ENCODE data around the gene UBE3A.

The UBE3A gene

GRCh38 chr15:25403771-25404170 lies 35.1 kb downstream of the UBE3A start:
- DNase-seq (ENCODE audit: low read depth in 2 of 2), result no peak

GRCh38 chr15:25402342-25402741 lies 36.5 kb downstream of the UBE3A start:
- DNase-seq (ENCODE audit: low read depth in 2 of 2), result no peak

GRCh38 chr15:25401501-25401900 lies 37.3 kb downstream of the UBE3A start:
- DNase-seq (ENCODE audit: low read depth in 2 of 2), result no peak

- DNase-seq (ENCODE audit: low read depth in 2 of 2), result no peak
These were observed 41.7 kb downstream of the UBE3A start for GRCh38 chr15:25397100-25397499.

- DNase-seq (ENCODE audit: low read depth in 2 of 2), result no peak
These were observed 43.9 kb downstream of the UBE3A start for GRCh38 chr15:25394898-25395297.

- DNase-seq (ENCODE audit: low read depth in 2 of 2), result no peak
These were observed 46.0 kb downstream of the UBE3A start for GRCh38 chr15:25392806-25393205.

- DNase-seq (ENCODE audit: low read depth in 2 of 2), result no peak
These were observed 46.7 kb downstream of the UBE3A start for GRCh38 chr15:25391971-25392721.

GRCh38 chr15:25385986-25386385 lies 52.8 kb downstream of the UBE3A start:
- no peak for DNase-seq (ENCODE audit: low read depth in 2 of 2)

- no peak for DNase-seq (ENCODE audit: low read depth in 2 of 2)
These were observed 57.2 kb downstream of the UBE3A start for GRCh38 chr15:25381579-25381978.

- no peak for DNase-seq (ENCODE audit: low read depth in 2 of 2)
These were observed 60.3 kb downstream of the UBE3A start for GRCh38 chr15:25378501-25378901.

GRCh38 chr15:25375557-25375956 lies 63.3 kb downstream of the UBE3A start:
- no peak for DNase-seq (ENCODE audit: low read depth in 2 of 2)

GRCh38 chr15:25374143-25374542 lies 64.7 kb downstream of the UBE3A start:
- no peak for DNase-seq (ENCODE audit: low read depth in 2 of 2)

- DNase-seq (ENCODE audit: low read depth in 2 of 2), result no peak
These were observed 66.5 kb downstream of the UBE3A start for GRCh38 chr15:25372298-25372697.

- no peak for DNase-seq (ENCODE audit: low read depth in 2 of 2)
These were observed 70.0 kb downstream of the UBE3A start for GRCh38 chr15:25368850-25369249.

- no peak for DNase-seq (ENCODE audit: low read depth in 2 of 2)
These were observed 72.8 kb downstream of the UBE3A start for GRCh38 chr15:25366058-25366457.

GRCh38 chr15:25362545-25362944 lies 76.3 kb downstream of the UBE3A start:
- DNase-seq (ENCODE audit: low read depth in 2 of 2), result no peak

GRCh38 chr15:25347707-25348106 lies 91.1 kb downstream of the UBE3A start:
- DNase-seq (ENCODE audit: low read depth in 2 of 2), result no peak

GRCh38 chr15:25346371-25346770 lies 92.5 kb downstream of the UBE3A start:
- no peak for DNase-seq (ENCODE audit: low read depth in 2 of 2)

GRCh38 chr15:25345943-25346342 lies 92.9 kb downstream of the UBE3A start:
- DNase-seq (ENCODE audit: low read depth in 2 of 2), result no peak

GRCh38 chr15:25342629-25343028 lies 96.2 kb downstream of the UBE3A start:
- DNase-seq (ENCODE audit: low read depth in 2 of 2), result no peak

- no peak for DNase-seq (ENCODE audit: low read depth in 2 of 2)
These were observed 99.4 kb downstream of the UBE3A start for GRCh38 chr15:25339431-25339830.

GRCh38 chr15:25335279-25335678 lies 103.5 kb downstream of the UBE3A start:
- DNase-seq (ENCODE audit: low read depth in 2 of 2), result no peak

- no peak for DNase-seq (ENCODE audit: low read depth in 2 of 2)
These were observed 105.8 kb downstream of the UBE3A start for GRCh38 chr15:25333049-25333448.

- no peak for DNase-seq (ENCODE audit: low read depth in 2 of 2)
These were observed 106.5 kb downstream of the UBE3A start for GRCh38 chr15:25332306-25332705.

Measured in stimulated activated CD4-positive, alpha-beta T cell treated with anti-CD3 and anti-CD28 coated beads, Interleukin-1b, Interleukin-23, amount 100 ng/mL, for 1 hour (primary cell).